ENCODE measurements around the gene NUP210. TPM values are rescaled to one million over a fixed set of nuclear protein-coding genes. Genes with fewer than 3 reads are reported as not detected.
A peak's percentile ranks its signal among the peaks of the same experiment; 100 is the strongest.

NUP210 gene
- total and polyA plus RNA-seq, 2 of the 13 experiments (the other 11 are each of a cell fraction or from before 2014, with no cell fraction given), result 31.6 to 35.2 TPM

DNA sequence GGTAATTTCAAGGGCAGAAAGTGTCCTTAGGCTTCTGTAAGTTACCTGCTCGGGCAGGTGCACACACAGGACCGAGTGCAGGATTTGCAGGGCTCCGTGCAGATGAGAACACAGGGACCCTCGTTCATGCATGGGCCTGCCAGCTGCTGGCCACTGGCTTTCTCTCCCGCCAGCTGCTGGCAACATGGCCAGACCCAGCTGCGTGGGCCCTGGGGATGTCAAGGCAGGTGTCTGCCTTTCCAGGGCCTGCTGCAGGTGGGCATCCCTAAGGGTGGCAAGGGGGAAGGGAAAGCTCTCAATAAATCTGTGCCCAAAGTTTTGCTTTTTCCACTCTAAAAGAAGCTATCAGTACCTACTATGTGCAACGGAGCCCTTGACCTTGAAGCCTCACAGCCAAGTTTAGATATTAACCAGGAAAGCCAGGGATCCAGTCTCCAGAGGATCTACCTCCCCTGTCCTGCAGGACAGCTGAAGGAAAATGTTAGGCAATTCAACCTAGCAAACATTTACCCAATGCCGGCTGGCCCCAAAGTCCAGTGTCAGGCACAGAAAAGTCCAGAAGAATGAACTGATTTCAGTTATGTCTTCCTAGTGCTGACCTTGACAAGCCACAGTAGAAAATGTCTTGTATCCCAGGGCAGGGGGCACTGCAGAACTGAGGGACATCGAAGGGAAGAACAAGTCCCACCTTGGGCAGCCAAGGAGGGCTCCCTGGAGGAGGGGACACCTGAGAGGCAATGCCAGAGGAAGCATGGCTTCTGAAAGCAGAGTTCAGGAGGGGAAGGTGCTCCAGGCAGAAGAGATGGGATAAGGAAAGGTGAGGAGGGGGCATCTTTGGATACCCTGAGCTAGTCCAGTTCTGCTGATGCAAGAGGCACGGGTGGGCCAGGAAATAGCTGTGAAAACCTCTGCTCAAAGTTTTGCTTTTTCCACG is 26.4 kb downstream of the NUP210 start (continued):
- TF ChIP-seq, protein P1, sequence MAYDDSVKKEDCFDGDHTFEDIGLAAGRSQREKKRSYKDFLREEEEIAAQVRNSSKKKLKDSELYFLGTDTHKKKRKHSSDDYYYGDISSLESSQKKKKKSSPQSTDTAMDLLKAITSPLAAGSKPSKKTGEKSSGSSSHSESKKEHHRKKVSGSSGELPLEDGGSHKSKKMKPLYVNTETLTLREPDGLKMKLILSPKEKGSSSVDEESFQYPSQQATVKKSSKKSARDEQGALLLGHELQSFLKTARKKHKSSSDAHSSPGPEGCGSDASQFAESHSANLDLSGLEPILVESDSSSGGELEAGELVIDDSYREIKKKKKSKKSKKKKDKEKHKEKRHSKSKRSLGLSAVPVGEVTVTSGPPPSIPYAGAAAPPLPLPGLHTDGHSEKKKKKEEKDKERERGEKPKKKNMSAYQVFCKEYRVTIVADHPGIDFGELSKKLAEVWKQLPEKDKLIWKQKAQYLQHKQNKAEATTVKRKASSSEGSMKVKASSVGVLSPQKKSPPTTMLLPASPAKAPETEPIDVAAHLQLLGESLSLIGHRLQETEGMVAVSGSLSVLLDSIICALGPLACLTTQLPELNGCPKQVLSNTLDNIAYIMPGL (CRISPR knock-in tag; IDR thresholded peaks at IDR 0.05; ENCODE audit: borderline replicate concordance in 1 of 2, low read depth in 1 of 2), result peak in 1 of 2 experiments; percentile 26; a peak in 1 of 4 replicates
- TF ChIP-seq MED8 (CRISPR knock-in tag; IDR thresholded peaks at IDR 0.05; ENCODE audit: insufficient replicate concordance) (peak; percentile 39), TGIF2 (CRISPR knock-in tag; IDR thresholded peaks at IDR 0.05) (no peak), ZNF343 (CRISPR knock-in tag; IDR thresholded peaks at IDR 0.05) (0 out of 2 replicates have a peak, but pooled peaks have one; percentile 47), MIER2 (CRISPR knock-in tag; IDR thresholded peaks at IDR 0.05) (no peak), ZNF543 (CRISPR knock-in tag; IDR thresholded peaks at IDR 0.05) (peak; percentile 71; the same call in 1 of the 2 replicates), NFE2L1 (CRISPR knock-in tag; IDR thresholded peaks at IDR 0.05; ENCODE audit: borderline replicate concordance) (no peak), THAP11 (CRISPR knock-in tag; IDR thresholded peaks at IDR 0.05) (peak; percentile 47; the same call in 1 of the 2 replicates)
- TF ChIP-seq, protein P2, sequence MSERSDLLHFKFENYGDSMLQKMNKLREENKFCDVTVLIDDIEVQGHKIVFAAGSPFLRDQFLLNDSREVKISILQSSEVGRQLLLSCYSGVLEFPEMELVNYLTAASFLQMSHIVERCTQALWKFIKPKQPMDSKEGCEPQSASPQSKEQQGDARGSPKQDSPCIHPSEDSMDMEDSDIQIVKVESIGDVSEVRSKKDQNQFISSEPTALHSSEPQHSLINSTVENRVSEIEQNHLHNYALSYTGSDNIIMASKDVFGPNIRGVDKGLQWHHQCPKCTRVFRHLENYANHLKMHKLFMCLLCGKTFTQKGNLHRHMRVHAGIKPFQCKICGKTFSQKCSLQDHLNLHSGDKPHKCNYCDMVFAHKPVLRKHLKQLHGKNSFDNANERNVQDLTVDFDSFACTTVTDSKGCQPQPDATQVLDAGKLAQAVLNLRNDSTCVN (CRISPR knock-in tag; IDR thresholded peaks at IDR 0.05; ENCODE audit: borderline replicate concordance), result peak; percentile 20; the same call in 1 of the 2 replicates
- TF ChIP-seq, protein P3, sequence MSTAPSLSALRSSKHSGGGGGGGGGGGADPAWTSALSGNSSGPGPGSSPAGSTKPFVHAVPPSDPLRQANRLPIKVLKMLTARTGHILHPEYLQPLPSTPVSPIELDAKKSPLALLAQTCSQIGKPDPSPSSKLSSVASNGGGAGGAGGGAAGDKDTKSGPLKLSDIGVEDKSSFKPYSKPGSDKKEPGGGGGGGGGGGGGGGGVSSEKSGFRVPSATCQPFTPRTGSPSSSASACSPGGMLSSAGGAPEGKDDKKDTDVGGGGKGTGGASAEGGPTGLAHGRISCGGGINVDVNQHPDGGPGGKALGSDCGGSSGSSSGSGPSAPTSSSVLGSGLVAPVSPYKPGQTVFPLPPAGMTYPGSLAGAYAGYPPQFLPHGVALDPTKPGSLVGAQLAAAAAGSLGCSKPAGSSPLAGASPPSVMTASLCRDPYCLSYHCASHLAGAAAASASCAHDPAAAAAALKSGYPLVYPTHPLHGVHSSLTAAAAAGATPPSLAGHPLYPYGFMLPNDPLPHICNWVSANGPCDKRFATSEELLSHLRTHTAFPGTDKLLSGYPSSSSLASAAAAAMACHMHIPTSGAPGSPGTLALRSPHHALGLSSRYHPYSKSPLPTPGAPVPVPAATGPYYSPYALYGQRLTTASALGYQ (CRISPR knock-in tag; IDR thresholded peaks at IDR 0.05), result peak; percentile 75
- TF ChIP-seq, protein P4, sequence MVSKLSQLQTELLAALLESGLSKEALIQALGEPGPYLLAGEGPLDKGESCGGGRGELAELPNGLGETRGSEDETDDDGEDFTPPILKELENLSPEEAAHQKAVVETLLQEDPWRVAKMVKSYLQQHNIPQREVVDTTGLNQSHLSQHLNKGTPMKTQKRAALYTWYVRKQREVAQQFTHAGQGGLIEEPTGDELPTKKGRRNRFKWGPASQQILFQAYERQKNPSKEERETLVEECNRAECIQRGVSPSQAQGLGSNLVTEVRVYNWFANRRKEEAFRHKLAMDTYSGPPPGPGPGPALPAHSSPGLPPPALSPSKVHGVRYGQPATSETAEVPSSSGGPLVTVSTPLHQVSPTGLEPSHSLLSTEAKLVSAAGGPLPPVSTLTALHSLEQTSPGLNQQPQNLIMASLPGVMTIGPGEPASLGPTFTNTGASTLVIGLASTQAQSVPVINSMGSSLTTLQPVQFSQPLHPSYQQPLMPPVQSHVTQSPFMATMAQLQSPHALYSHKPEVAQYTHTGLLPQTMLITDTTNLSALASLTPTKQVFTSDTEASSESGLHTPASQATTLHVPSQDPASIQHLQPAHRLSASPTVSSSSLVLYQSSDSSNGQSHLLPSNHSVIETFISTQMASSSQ (IDR thresholded peaks at IDR 0.05; ENCODE audit: low read depth), result peak; percentile 80
- TF ChIP-seq, protein P4 (CRISPR knock-in tag; IDR thresholded peaks at IDR 0.05; ENCODE audit: borderline replicate concordance), result peak; percentile 86; the same call in 1 of the 2 replicates
- TF ChIP-seq, protein P5, sequence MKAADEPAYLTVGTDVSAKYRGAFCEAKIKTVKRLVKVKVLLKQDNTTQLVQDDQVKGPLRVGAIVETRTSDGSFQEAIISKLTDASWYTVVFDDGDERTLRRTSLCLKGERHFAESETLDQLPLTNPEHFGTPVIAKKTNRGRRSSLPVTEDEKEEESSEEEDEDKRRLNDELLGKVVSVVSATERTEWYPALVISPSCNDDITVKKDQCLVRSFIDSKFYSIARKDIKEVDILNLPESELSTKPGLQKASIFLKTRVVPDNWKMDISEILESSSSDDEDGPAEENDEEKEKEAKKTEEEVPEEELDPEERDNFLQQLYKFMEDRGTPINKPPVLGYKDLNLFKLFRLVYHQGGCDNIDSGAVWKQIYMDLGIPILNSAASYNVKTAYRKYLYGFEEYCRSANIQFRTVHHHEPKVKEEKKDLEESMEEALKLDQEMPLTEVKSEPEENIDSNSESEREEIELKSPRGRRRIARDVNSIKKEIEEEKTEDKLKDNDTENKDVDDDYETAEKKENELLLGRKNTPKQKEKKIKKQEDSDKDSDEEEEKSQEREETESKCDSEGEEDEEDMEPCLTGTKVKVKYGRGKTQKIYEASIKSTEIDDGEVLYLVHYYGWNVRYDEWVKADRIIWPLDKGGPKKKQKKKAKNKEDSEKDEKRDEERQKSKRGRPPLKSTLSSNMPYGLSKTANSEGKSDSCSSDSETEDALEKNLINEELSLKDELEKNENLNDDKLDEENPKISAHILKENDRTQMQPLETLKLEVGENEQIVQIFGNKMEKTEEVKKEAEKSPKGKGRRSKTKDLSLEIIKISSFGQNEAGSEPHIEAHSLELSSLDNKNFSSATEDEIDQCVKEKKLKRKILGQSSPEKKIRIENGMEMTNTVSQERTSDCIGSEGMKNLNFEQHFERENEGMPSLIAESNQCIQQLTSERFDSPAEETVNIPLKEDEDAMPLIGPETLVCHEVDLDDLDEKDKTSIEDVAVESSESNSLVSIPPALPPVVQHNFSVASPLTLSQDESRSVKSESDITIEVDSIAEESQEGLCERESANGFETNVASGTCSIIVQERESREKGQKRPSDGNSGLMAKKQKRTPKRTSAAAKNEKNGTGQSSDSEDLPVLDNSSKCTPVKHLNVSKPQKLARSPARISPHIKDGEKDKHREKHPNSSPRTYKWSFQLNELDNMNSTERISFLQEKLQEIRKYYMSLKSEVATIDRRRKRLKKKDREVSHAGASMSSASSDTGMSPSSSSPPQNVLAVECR (CRISPR knock-in tag; IDR thresholded peaks at IDR 0.05; ENCODE audit: borderline replicate concordance), result peak; percentile 49; the same call in 1 of the 2 replicates

All from HepG2 (cell line).